ENCODE results near the gene C13orf46.

The C13orf46 gene

DNA sequence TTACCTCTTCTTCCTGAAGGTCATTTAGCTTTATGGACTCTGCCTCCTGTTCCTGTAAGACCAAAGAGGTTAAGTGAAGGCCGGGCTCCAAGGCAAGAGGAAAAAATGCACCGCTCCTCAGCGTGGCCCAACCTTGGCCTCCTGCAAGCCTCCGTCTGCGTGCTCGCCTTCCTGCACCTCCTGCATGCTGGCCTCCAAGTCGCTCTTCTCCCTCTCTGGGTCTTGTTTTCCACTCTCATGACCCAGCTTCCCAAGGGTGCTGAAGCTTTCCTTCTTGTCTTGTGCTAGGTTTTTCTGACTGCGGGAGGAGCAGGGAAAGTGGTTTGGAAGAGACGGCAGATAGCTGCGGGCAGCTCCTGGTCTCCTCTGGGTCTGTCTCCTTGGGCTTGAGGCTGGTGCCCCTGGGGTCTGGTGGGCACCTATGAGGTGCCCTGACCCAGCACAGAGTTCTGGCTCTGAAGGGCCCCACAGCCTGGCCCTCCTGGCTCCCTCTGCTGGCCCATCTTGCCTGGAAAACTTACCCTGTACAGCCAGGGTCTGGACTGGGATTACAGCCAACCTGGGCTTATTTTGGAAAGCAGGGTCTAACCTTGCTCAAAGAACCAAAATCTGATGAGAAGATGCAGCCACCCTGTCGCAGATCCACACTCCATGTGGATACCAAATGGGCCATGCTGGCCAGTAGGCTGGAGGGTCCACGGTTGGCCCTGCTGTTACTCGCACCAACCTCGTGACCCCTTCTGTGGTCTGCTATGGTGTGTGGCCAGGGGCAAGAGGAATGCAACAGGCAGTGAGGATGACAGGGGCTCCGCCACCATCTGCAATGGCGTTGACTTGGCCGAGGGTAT is 5.2 kb downstream of the C13orf46 start:
- Histone ChIP-seq H3K36me3 (ENCODE audit: control insufficient read depth, insufficient read depth, low read length) (no peaks in the 10 kb centered on the region), H3K27me3 (ENCODE audit: control insufficient read depth, insufficient read depth, low read length) (no peaks in the 10 kb centered on the region), H3K9me3 (ENCODE audit: control insufficient read depth, insufficient read depth, low read length) (peaks cover 24% of the 10 kb centered on the region), H3K9ac (ENCODE audit: low read depth, low read length) (no peak overlapping the region), H3K4me1 (ENCODE audit: control insufficient read depth, insufficient read depth, low read length) (no peaks in the 10 kb centered on the region), H3K4me3 (ENCODE audit: low read depth, low read length) (no peak overlapping the region), H3K27ac (ENCODE audit: low read depth, low read length) (no peak overlapping the region)

DNA sequence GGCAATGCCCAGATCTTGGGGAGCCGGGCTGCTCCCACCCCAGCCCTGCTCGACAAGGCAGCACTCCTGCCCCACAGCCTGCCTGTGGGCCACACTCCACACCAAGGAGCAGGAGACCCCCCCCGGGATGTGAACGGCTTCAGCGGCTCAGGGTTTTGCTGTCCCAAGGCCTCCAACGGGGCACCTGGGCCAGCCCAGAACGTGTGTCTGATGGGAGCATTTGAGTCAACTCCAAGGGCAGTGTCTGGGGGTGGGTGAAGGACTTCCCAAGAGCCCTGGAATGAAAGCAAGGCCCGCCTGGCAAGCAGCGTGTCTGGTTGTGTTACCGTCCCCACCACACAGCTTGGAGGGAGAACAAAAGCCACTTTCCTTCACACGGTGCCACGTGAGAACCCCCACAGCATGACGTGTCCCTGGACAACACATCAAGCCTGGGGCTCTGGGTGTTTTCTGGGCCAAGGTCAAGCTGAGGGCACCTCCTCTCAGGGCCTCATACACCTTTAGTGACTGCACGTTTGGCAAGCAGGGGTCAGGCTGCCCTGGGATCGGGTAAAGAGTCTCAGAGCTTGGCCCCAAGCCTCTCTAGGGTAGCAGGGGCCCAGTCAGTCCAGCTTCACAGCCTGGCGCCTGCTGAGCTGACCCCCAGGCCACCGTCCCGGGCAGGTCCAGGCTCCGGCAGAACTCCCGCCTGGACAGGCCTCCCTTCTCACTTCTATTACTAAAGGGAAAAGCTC is 6.0 kb downstream of the C13orf46 start:
- Histone ChIP-seq H3K36me3 (ENCODE audit: control insufficient read depth, insufficient read depth, low read length) (no peaks in the 10 kb centered on the region), H3K27me3 (ENCODE audit: control insufficient read depth, insufficient read depth, low read length) (no peaks in the 10 kb centered on the region)

DNA sequence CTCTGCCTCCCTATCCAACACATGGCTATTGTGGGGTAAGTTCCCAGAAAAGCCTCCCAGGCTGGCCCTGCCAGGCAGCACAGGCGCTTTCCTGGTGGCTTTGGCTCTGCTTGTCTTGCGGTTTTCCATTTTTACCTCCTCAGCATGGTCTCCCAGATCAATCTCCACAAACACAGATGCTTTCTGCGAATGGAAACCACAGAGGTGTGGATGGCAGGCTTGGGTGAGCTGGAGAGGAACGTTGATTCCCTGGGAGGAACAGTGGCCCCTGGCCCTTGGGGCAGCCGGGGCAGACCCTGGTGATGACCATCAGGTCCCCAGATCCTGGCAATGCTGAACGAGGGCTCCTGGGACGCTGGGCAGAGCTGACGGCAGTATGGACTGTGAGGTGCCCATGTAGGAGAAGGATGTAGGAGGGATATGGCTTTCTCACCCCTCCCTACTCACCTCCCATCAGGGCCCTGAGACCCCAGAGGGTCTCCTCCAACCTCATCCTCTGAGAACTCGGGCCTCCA is 6.6 kb downstream of the C13orf46 start:
- H3K9ac ChIP-seq (ENCODE audit: low read depth, low read length), result no peak overlapping the region
- H3K27ac ChIP-seq (ENCODE audit: low read depth, low read length), result no peak overlapping the region
- peaks cover 26% of the 10 kb centered on the region for H3K9me3 ChIP-seq (ENCODE audit: control insufficient read depth, insufficient read depth, low read length)

More for the DNA sequence above, 6.0 kb downstream of the C13orf46 start:
- peaks cover 26% of the 10 kb centered on the region for H3K9me3 ChIP-seq (ENCODE audit: control insufficient read depth, insufficient read depth, low read length)
- H3K4me1 ChIP-seq (ENCODE audit: control insufficient read depth, insufficient read depth, low read length), result no peaks in the 10 kb centered on the region
- no peak overlapping the region for H3K4me3 ChIP-seq (ENCODE audit: low read depth, low read length)
- H3K27ac ChIP-seq (ENCODE audit: low read depth, low read length), result no peak overlapping the region
- no peak overlapping the region for H3K9ac ChIP-seq (ENCODE audit: low read depth, low read length)

DNA sequence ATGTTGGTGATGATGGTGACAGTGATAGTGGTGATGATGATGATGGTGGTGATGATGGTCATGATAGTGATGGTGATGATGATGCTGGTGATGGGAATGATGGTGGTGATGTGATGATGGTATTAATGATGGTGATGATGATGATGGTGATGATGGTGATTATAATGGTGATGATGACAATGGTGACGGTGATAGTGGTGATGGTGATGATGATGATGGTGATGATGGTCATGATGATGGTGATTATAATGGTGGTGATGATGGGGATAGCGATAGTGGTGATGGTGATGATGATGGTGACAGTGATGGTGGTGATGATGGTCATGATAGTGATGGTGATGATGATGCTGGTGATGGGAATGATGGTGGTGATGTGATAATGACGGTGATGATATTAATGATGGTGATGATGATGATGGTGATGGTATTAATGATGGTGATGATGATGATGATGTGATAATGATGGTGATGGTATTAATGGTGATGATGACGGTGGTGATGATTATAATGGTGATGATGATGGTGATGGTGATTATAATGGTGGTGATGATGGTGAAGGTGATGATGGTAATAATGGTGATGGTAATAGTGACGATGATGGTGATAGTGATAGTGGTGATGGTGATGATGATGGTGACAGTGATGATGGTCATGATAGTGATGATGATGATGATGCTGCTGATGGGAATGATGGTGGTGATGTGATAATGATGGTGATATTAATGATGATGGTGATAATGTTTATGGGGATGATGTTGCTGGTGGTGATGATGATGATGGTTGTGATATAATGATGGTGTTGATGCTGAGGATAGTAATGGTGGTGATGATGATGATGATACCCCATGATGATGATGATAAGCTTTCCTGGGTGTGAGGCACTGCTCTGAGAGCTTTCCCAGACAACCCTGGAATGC is 7.7 kb downstream of the C13orf46 start:
- no peak overlapping the region for H3K27ac ChIP-seq (ENCODE audit: low read depth, low read length)
- no peak overlapping the region for H3K9ac ChIP-seq (ENCODE audit: low read depth, low read length)
- H3K4me3 ChIP-seq (ENCODE audit: low read depth, low read length), result no peak overlapping the region
- no peaks in the 10 kb centered on the region for H3K27me3 ChIP-seq (ENCODE audit: control insufficient read depth, insufficient read depth, low read length)
- no peaks in the 10 kb centered on the region for H3K36me3 ChIP-seq (ENCODE audit: control insufficient read depth, insufficient read depth, low read length)
- H3K4me1 ChIP-seq (ENCODE audit: control insufficient read depth, insufficient read depth, low read length), result no peaks in the 10 kb centered on the region
- peaks cover 34% of the 10 kb centered on the region for H3K9me3 ChIP-seq (ENCODE audit: control insufficient read depth, insufficient read depth, low read length)

More for the DNA sequence above, 6.6 kb downstream of the C13orf46 start:
- H3K4me3 ChIP-seq (ENCODE audit: low read depth, low read length), result no peak overlapping the region
- H3K36me3 ChIP-seq (ENCODE audit: control insufficient read depth, insufficient read depth, low read length), result no peaks in the 10 kb centered on the region
- no peaks in the 10 kb centered on the region for H3K27me3 ChIP-seq (ENCODE audit: control insufficient read depth, insufficient read depth, low read length)
- H3K4me1 ChIP-seq (ENCODE audit: control insufficient read depth, insufficient read depth, low read length), result no peaks in the 10 kb centered on the region

DNA sequence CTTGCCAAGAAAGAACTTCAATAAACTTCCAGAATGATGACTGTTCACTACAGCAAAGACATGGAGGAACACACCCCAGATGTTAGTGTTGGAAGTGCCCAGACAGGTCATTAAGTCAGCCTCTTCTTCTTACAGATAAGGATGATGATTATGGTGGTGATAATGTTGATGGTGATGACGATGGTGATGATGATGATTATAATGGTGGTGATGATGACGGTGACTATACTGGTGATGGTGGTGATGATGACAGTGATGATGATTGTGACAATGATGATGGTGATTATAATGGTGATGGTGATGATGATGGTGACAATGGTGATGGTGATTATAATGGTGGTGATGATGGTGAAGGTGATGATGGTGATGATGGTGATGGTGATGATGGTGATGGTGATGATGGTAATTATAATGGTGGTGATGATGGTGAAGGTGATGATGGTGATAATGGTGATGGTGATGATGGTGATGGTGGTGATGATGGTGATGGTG is 8.4 kb downstream of the C13orf46 start:
- no peak overlapping the region for H3K27ac ChIP-seq (ENCODE audit: low read depth, low read length)
- H3K9me3 ChIP-seq (ENCODE audit: control insufficient read depth, insufficient read depth, low read length), result peaks cover 35% of the 10 kb centered on the region
- H3K27me3 ChIP-seq (ENCODE audit: control insufficient read depth, insufficient read depth, low read length), result no peaks in the 10 kb centered on the region
- H3K36me3 ChIP-seq (ENCODE audit: control insufficient read depth, insufficient read depth, low read length), result no peaks in the 10 kb centered on the region
- H3K4me3 ChIP-seq (ENCODE audit: low read depth, low read length), result no peak overlapping the region
- H3K9ac ChIP-seq (ENCODE audit: low read depth, low read length), result no peak overlapping the region
- H3K4me1 ChIP-seq (ENCODE audit: control insufficient read depth, insufficient read depth, low read length), result no peaks in the 10 kb centered on the region

DNA sequence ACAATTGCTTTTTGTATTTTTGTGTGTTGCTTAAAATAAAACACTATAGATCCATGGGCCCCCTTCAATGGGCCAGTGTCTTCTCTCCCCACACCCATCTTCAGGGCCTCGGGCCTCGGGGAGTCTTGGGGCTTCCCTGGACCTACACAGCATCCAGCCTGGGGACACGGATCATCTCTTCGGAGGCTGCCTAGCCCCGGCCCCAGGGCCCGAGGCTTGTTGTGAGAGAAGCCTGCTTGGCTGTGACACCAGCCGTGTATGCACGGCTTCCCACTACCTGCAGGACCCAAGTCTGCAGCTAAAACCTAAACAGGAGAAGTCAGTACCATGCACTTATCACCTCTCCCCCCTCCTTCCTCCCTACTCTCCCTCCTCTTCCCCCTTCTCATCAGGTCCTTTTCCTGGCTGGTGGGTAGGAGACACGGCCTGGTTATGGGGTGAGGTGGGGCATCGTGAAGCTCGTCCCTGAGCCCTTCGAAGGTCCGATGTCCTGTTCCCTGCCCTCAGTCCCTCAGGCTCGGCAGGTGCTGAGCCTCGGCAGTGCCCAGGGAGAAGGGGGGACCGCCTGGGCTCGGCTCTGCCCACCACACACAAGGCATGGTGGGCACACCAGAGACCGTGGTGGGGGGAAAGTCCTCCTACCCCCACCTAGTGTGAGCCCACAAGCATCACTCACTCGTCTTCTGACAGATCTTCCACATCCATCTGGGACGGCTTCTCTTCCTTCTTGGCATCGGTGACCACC is 9.5 kb downstream of the C13orf46 start:
- Histone ChIP-seq H3K9ac (ENCODE audit: low read depth, low read length) (no peak overlapping the region), H3K4me3 (ENCODE audit: low read depth, low read length) (no peak overlapping the region), H3K27me3 (ENCODE audit: control insufficient read depth, insufficient read depth, low read length) (no peaks in the 10 kb centered on the region), H3K9me3 (ENCODE audit: control insufficient read depth, insufficient read depth, low read length) (peaks cover 41% of the 10 kb centered on the region), H3K4me1 (ENCODE audit: control insufficient read depth, insufficient read depth, low read length) (no peaks in the 10 kb centered on the region), H3K36me3 (ENCODE audit: control insufficient read depth, insufficient read depth, low read length) (no peaks in the 10 kb centered on the region), H3K27ac (ENCODE audit: low read depth, low read length) (no peak overlapping the region)

DNA sequence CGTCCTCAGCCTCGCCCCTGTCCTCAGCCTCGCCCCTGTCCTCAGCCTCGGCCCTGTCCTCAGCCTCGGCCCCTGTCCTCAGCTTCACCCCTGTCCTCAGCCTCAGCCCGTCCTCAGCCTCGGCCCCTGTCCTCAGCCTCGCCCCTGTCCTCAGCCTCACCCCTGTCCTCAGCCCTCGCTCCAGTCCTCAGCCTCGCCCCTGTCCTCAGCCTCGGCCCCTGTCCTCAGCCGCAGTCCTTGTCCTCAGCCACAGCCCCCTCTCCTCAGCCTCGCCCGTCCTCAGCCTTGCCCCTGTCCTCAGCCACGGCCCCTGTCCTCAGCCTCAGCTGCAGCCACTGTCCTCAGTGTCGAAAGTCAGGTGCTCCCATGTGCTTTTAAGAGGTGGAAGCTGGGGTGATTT is 10.5 kb downstream of the C13orf46 start:
- H3K9ac ChIP-seq (ENCODE audit: low read depth, low read length), result no peak overlapping the region
- H3K4me1 ChIP-seq (ENCODE audit: control insufficient read depth, insufficient read depth, low read length), result no peaks in the 10 kb centered on the region
- no peaks in the 10 kb centered on the region for H3K36me3 ChIP-seq (ENCODE audit: control insufficient read depth, insufficient read depth, low read length)
- peaks cover 45% of the 10 kb centered on the region for H3K9me3 ChIP-seq (ENCODE audit: control insufficient read depth, insufficient read depth, low read length)
- H3K4me3 ChIP-seq (ENCODE audit: low read depth, low read length), result no peak overlapping the region
- no peak overlapping the region for H3K27ac ChIP-seq (ENCODE audit: low read depth, low read length)
- H3K27me3 ChIP-seq (ENCODE audit: control insufficient read depth, insufficient read depth, low read length), result no peaks in the 10 kb centered on the region

DNA sequence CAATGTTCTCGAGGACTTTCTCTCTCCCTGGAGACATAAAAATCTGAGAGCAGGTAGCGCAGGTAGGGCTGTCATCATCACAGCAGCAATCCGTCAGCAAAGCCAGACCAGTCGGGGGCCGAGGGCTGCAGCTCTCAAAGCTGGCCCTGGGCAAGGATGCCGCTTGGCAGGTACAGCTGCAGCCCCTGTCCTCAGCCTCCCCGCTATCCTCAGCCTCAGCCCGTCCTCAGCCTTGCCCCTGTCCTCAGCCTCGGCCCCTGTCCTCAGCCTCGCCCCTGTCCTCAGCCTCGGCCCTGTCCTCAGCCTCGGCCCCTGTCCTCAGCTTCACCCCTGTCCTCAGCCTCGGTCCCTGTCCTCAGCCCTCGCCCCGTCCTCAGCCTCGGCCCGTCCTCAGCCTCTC is 10.9 kb downstream of the C13orf46 start:
- H3K9ac ChIP-seq (ENCODE audit: low read depth, low read length), result no peak overlapping the region
- H3K27me3 ChIP-seq (ENCODE audit: control insufficient read depth, insufficient read depth, low read length), result no peaks in the 10 kb centered on the region
- no peak overlapping the region for H3K27ac ChIP-seq (ENCODE audit: low read depth, low read length)
- peaks cover 45% of the 10 kb centered on the region for H3K9me3 ChIP-seq (ENCODE audit: control insufficient read depth, insufficient read depth, low read length)
- H3K36me3 ChIP-seq (ENCODE audit: control insufficient read depth, insufficient read depth, low read length), result no peaks in the 10 kb centered on the region
- H3K4me1 ChIP-seq (ENCODE audit: control insufficient read depth, insufficient read depth, low read length), result no peaks in the 10 kb centered on the region
- no peak overlapping the region for H3K4me3 ChIP-seq (ENCODE audit: low read depth, low read length)

DNA sequence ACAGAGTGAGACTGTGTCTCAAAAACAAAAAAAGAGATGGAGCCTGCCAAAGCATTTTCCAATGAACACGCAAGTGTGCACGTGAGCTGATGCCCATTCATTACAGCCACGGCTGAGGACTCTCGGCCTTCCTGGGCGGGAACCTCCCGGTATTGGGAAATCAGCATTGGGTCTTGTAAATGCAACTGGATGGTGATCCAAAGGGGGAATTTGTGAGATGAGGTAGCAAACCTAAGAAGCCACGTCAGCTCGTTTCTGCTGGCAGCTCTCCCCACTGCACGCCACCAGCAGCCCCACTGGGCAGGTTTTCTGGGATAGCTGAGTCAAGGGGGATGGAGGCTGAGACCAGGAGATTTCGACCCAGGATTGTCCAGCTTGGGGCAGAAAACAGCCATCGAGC is 11.5 kb downstream of the C13orf46 start:
- H3K36me3 ChIP-seq (ENCODE audit: control insufficient read depth, insufficient read depth, low read length), result no peaks in the 10 kb centered on the region
- H3K4me3 ChIP-seq (ENCODE audit: low read depth, low read length), result no peak overlapping the region
- H3K4me1 ChIP-seq (ENCODE audit: control insufficient read depth, insufficient read depth, low read length), result no peaks in the 10 kb centered on the region
- no peak overlapping the region for H3K9ac ChIP-seq (ENCODE audit: low read depth, low read length)
- no peaks in the 10 kb centered on the region for H3K27me3 ChIP-seq (ENCODE audit: control insufficient read depth, insufficient read depth, low read length)
- no peak overlapping the region for H3K27ac ChIP-seq (ENCODE audit: low read depth, low read length)
- H3K9me3 ChIP-seq (ENCODE audit: control insufficient read depth, insufficient read depth, low read length), result peaks cover 45% of the 10 kb centered on the region

Measured in HUES48 (cell line).